HG02798 (cell line): ENCODE data around the gene XYLT1.

Experiments
- ATAC-seq: cut with Tn5 transposase; IDR thresholded peaks from one replicate; pipeline ENCODE4 v1.9.1; 2021; ENCODE audit warnings: mild to moderate bottlenecking; ENCODE audit not compliant: unreplicated experiment, poor library complexity

XYLT1 gene

DNA sequence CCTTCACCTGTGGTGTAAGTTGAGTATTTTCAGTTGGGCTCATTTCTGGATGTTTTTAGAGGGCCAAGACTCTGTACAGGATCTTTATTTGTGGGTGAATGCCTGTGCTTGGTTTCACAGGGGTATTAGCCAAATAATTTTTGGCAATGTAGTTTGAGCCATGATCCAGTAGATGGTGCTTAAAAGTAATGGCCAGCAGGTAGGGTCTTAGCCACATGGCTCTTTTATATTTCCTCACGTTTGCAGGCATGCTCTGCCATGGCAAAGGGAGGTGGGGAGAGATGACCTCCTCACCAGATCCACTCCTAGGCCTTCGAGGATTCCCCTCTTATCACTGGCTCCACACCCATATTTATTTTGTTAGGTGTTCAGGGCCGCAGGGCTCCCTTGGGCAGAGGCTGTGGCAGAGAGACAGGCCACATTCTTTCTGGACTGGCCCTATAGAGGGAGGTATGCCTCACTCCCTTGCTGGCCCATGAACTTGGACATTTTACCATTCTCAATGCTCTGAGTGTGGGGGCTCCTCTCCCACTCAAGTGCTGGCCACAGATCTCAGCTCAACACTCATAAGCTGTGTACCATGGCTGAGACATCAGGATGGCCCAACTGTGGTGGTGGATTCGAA, 417.1 kb downstream of the XYLT1 start:
- ATAC-seq = no peak
